Measurements from ENCODE around the gene MATN4.

DNA sequence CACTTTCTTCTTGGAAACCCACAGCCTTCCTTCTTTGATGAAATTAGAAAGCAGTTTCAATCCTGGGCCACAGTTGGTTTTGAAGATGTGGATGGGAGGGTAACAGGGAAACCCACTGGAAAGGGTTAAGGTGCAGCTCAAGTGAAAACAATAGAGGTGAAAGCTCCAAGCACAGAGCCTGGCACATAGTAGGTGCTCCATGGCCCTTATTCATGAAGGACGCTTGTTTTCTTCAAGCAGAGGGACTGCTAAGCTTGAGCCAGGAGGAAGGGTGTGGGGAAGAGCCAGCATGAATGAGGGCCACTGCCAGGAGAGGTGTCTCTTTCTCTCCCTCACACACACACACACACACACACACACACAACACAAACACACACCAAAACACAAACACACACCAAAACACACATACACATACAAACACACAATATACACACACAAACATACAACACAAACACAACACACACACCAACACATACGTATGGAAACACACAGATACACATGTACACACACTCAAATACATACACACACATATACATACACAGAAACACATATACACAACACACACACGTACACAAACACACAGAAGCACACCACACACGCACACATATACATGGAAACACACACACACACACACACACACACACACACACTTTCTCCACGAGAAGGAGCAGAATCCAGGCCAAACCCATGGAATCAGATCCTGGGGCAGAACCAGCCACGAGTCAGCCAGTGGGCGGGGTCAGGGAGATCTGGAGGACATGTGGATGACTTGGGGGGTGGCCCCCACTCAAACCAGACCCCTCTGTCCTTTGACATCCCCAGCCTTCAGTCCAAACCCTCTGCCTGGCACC lies 25.2 kb downstream of the MATN4 start:
- TF ChIP-seq, protein P1, sequence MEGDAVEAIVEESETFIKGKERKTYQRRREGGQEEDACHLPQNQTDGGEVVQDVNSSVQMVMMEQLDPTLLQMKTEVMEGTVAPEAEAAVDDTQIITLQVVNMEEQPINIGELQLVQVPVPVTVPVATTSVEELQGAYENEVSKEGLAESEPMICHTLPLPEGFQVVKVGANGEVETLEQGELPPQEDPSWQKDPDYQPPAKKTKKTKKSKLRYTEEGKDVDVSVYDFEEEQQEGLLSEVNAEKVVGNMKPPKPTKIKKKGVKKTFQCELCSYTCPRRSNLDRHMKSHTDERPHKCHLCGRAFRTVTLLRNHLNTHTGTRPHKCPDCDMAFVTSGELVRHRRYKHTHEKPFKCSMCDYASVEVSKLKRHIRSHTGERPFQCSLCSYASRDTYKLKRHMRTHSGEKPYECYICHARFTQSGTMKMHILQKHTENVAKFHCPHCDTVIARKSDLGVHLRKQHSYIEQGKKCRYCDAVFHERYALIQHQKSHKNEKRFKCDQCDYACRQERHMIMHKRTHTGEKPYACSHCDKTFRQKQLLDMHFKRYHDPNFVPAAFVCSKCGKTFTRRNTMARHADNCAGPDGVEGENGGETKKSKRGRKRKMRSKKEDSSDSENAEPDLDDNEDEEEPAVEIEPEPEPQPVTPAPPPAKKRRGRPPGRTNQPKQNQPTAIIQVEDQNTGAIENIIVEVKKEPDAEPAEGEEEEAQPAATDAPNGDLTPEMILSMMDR (IDR thresholded peaks at IDR 0.05; ENCODE audit: insufficient read depth, low read length), result no peak
- TF ChIP-seq, protein P2, sequence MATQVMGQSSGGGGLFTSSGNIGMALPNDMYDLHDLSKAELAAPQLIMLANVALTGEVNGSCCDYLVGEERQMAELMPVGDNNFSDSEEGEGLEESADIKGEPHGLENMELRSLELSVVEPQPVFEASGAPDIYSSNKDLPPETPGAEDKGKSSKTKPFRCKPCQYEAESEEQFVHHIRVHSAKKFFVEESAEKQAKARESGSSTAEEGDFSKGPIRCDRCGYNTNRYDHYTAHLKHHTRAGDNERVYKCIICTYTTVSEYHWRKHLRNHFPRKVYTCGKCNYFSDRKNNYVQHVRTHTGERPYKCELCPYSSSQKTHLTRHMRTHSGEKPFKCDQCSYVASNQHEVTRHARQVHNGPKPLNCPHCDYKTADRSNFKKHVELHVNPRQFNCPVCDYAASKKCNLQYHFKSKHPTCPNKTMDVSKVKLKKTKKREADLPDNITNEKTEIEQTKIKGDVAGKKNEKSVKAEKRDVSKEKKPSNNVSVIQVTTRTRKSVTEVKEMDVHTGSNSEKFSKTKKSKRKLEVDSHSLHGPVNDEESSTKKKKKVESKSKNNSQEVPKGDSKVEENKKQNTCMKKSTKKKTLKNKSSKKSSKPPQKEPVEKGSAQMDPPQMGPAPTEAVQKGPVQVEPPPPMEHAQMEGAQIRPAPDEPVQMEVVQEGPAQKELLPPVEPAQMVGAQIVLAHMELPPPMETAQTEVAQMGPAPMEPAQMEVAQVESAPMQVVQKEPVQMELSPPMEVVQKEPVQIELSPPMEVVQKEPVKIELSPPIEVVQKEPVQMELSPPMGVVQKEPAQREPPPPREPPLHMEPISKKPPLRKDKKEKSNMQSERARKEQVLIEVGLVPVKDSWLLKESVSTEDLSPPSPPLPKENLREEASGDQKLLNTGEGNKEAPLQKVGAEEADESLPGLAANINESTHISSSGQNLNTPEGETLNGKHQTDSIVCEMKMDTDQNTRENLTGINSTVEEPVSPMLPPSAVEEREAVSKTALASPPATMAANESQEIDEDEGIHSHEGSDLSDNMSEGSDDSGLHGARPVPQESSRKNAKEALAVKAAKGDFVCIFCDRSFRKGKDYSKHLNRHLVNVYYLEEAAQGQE (IDR thresholded peaks at IDR 0.05; ENCODE audit: insufficient replicate concordance, low read depth), result no peak
